ENCODE data around the gene FAM167B. TPM values are rescaled to one million over a fixed set of nuclear protein-coding genes. Genes with fewer than 3 reads are reported as not detected.

Gene FAM167B
- total RNA-seq, 4 donors from 2014 or later = 1.1 to 1.5 TPM; not detected in 2

GRCh38 chr1:32220746-32221580 is 26.1 kb upstream of the FAM167B start:
- Histone ChIP-seq H3K27ac (peak overlapping the region; percentile 87 to 93 (median 91)), H3K4me3 (peak overlapping the region in 3 of 4 donors; percentile 79 to 95 (median 84)), H3K36me3 (peaks cover 0 to 6% (median 0%) of the 10 kb centered on the region in 4 donors), H3K4me1 (peaks cover 27 to 41% (median 35%) of the 10 kb centered on the region in 4 donors), H3K9me3 (no peaks in the 10 kb centered on the region), H3K27me3 (no peaks in the 10 kb centered on the region)
- TF ChIP-seq POLR2A (IDR thresholded peaks at IDR 0.05) (no peak), CTCF (IDR thresholded peaks at IDR 0.05) (no peak), EP300 (IDR thresholded peaks at IDR 0.05; ENCODE audit: low read depth) (no peak), POLR2AphosphoS5 (IDR thresholded peaks at IDR 0.05) (no peak)
- intact Hi-C loops (cut with DNase I; ENCODE audit: low total_unique reads) (no loop called here), in situ Hi-C loops (cut with MboI; ENCODE audit: low pct_ligation_motif_present in 1 of 4, low pct_unique_long_range_greater_than_20kb in 1 of 4, low sequenced_read_pairs in 3 of 4) (loop anchor here in 1 of 4 donors (25.0 kb wide), 1 partner anchor 166 kb away; the partner anchor contains the start of gene BSDC1)
- 89 to 100% methylated on average over 2 to 4 of the region's 4 CpGs for WGBS, 2 donors (ENCODE audit: low coverage in 1 of 2)
- DNase-seq = no peak

- no peak for TF ChIP-seq EP300 (IDR thresholded peaks at IDR 0.05; ENCODE audit: low read depth)
- TF ChIP-seq POLR2A (IDR thresholded peaks at IDR 0.05) = no peak
- TF ChIP-seq POLR2AphosphoS5 (IDR thresholded peaks at IDR 0.05) = no peak
- no peak for TF ChIP-seq CTCF (IDR thresholded peaks at IDR 0.05)
- WGBS, 2 donors (ENCODE audit: low coverage in 1 of 2) = 7 to 20% methylated on average over 2 to 11 of the region's 13 CpGs
- Histone ChIP-seq H3K36me3 (peaks cover 0 to 12% (median 2%) of the 10 kb centered on the region in 4 donors), H3K27ac (peak overlapping the region; percentile 87 to 93 (median 91)), H3K27me3 (no peaks in the 10 kb centered on the region), H3K4me1 (peaks cover 23 to 35% (median 29%) of the 10 kb centered on the region in 4 donors), H3K4me3 (peak overlapping the region; percentile 79 to 98 (median 90)), H3K9me3 (no peaks in the 10 kb centered on the region)
- DNase-seq = no peak
- intact Hi-C loops (cut with DNase I; ENCODE audit: low total_unique reads) = no loop called here
- in situ Hi-C loops (cut with MboI; ENCODE audit: low pct_ligation_motif_present in 1 of 4, low pct_unique_long_range_greater_than_20kb in 1 of 4, low sequenced_read_pairs in 3 of 4) = loop anchor here in 1 of 4 donors (25.0 kb wide), 1 partner anchor 166 kb away; the partner anchor contains the start of gene BSDC1
Measured at GRCh38 chr1:32221581-32221979, 25.4 kb upstream of the FAM167B start.

DNA sequence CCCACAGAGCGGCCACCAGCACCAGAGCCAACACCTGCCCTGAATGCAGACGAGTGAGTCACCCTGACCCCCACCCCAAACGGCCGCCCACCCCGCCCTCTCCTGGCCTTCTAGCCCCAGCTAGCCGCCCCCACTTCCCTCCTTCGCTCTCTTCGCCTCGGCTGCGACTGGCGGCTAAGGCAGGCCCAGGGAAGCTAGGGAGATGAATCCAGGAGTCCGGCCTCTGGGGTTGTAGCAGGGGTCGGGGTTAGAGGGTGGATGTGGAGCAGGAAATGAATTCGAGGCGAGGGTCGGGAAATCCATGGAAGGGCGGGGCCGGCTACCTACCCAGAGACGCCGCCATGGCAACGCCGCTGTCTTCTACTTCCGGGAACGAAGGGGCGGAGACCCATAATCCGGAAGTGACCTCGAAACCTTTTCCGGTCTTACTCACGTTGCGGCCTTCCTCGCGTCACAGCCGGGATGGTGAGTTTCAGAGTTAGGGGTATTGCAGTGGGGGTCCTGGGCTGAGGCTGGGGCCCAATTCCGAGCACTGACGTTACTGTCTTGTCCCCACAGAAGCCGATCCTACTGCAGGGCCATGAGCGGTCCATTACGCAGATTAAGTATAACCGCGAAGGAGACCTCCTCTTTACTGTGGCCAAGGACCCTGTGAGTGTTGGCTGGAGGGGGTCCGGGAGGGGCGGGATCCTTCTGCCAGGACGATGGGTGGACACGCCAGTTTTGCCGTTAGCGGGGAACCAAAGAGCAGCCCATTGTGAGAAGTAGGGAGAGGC is 24.9 kb upstream of the FAM167B start, which contains the start of the genes EIF3I and TMEM234:
Gene EIF3I (plus strand): TSS at position 428 of the 776 bp plus-strand sequence. CDS start 35 bp downstream, at position 463.
Gene TMEM234 (minus strand): TSS at position 374 of the 776 bp plus-strand sequence. CDS start 31 bp downstream, at position 343.
- intact Hi-C loops (cut with DNase I; ENCODE audit: low total_unique reads) = no loop called here
- Histone ChIP-seq H3K36me3 (peaks cover 0 to 12% (median 3%) of the 10 kb centered on the region in 4 donors), H3K4me1 (peaks cover 20 to 29% (median 24%) of the 10 kb centered on the region in 4 donors), H3K9me3 (no peaks in the 10 kb centered on the region), H3K27me3 (no peaks in the 10 kb centered on the region), H3K4me3 (peak within 1 kb of the TSS; percentile 79 to 98 (median 90)), H3K27ac (peak within 1 kb of the TSS; percentile 87 to 93 (median 91))
- DNase-seq = peak; percentile 95
- 0% methylated on average over 45 of the region's 46 CpGs; no CpG with 5 or more reads in 1 of the 2 donors for WGBS, 2 donors (ENCODE audit: low coverage in 1 of 2)
- in situ Hi-C loops (cut with MboI; ENCODE audit: low pct_ligation_motif_present in 1 of 4, low pct_unique_long_range_greater_than_20kb in 1 of 4, low sequenced_read_pairs in 3 of 4) = loop anchor here in 1 of 4 donors (25.0 kb wide), 1 partner anchor 165 kb away; the partner anchor contains the start of gene BSDC1
- TF ChIP-seq EP300 (IDR thresholded peaks at IDR 0.05; ENCODE audit: low read depth) (no peak), POLR2AphosphoS5 (IDR thresholded peaks at IDR 0.05) (peak; percentile 81 to 90 (median 85)), POLR2A (IDR thresholded peaks at IDR 0.05) (peak; percentile 71)

GRCh38 chr1:32223683-32224082 is 23.3 kb upstream of the FAM167B start:
- H3K27me3 ChIP-seq = no peaks in the 10 kb centered on the region
- peaks cover 0 to 23% (median 9%) of the 10 kb centered on the region in 4 donors for H3K36me3 ChIP-seq
- DNase-seq = no peak
- H3K4me1 ChIP-seq = peaks cover 20 to 29% (median 24%) of the 10 kb centered on the region in 4 donors
- H3K27ac ChIP-seq = peak overlapping the region in 3 of 4 donors; percentile 91 to 93 (median 91)
- no peak overlapping the region for H3K4me3 ChIP-seq
- in situ Hi-C loops (cut with MboI; ENCODE audit: low pct_ligation_motif_present in 1 of 4, low pct_unique_long_range_greater_than_20kb in 1 of 4, low sequenced_read_pairs in 3 of 4) = loop anchor here in 1 of 4 donors (25.0 kb wide), 1 partner anchor 164 kb away; the partner anchor contains the start of gene BSDC1
- no peaks in the 10 kb centered on the region for H3K9me3 ChIP-seq
- WGBS, 2 donors (ENCODE audit: low coverage in 1 of 2) = 78% methylated on average over 3 of the region's 3 CpGs; no CpG with 5 or more reads in 1 of the 2 donors
- TF ChIP-seq POLR2A (IDR thresholded peaks at IDR 0.05) (no peak), CTCF (IDR thresholded peaks at IDR 0.05) (no peak), EP300 (IDR thresholded peaks at IDR 0.05; ENCODE audit: low read depth) (no peak), POLR2AphosphoS5 (IDR thresholded peaks at IDR 0.05) (no peak)
- intact Hi-C loops (cut with DNase I; ENCODE audit: low total_unique reads) = no loop called here

Measured in transverse colon (tissue), 4 donors.